Fibroblast of lung (primary cell): ENCODE data around the gene ZFP64. TPM values are rescaled to one million over a fixed set of nuclear protein-coding genes. Genes with fewer than 3 reads are reported as not detected.

Experiments
- DNase-seq, 2 donors: peaks; one replicate each; pipeline versions ENCODE4 v3.0.0 to v3.0.0-alpha.2; 2010; ENCODE audit warnings: low read depth in 2 of 2
- H2AFZ ChIP-seq: 2 replicates; pipeline ENCODE4 v1.5.1; 2012; ENCODE audit warnings: low read length, control low read depth, inconsistent platforms
- H3K27ac ChIP-seq: 2 replicates; pipeline ENCODE4 v1.5.1; 2011; ENCODE audit warnings: low read length, control low read depth; ENCODE audit not compliant: insufficient read depth
- H3K27me3 ChIP-seq: 2 replicates; pipeline ENCODE4 v1.5.1; 2011; ENCODE audit warnings: mild to moderate bottlenecking, low read length; ENCODE audit not compliant: control insufficient read depth, insufficient read depth
- H3K36me3 ChIP-seq: 2 replicates; pipeline ENCODE4 v1.5.1; 2011; ENCODE audit warnings: low read length; ENCODE audit not compliant: control insufficient read depth, insufficient read depth
- H3K4me1 ChIP-seq: 2 replicates; pipeline ENCODE4 v1.5.1; 2011; ENCODE audit warnings: low read length; ENCODE audit not compliant: control insufficient read depth, insufficient read depth; ENCODE audit errors: extremely low read depth
- H3K4me2 ChIP-seq: 2 replicates; pipeline ENCODE4 v1.5.1; 2011; ENCODE audit warnings: low read length, control low read depth; ENCODE audit not compliant: insufficient read depth; ENCODE audit errors: extremely low read depth
- H3K4me3 ChIP-seq, 4 experiments: fragments of 200-600 bp in 1 of 4; sonication (generic) in 1 of 4; replicated peaks in 1 of 4; 2 replicates each; pipeline ENCODE4 v1.5.1; 2011 to 2016; ENCODE audit warnings: low read length in 4 of 4, low read depth in 3 of 4, mild to moderate bottlenecking in 3 of 4, control low read depth in 2 of 4, inconsistent platforms in 1 of 4, mixed read lengths in 1 of 4; ENCODE audit not compliant: insufficient read depth in 1 of 4; ENCODE audit errors: control extremely low read depth in 1 of 4
- H3K79me2 ChIP-seq: 2 replicates; pipeline ENCODE4 v1.5.1; 2012; ENCODE audit warnings: mild to moderate bottlenecking, low read length, inconsistent platforms; ENCODE audit not compliant: control insufficient read depth, insufficient read depth
- H3K9ac ChIP-seq: 2 replicates; pipeline ENCODE4 v1.5.1; 2011; ENCODE audit warnings: mild to moderate bottlenecking, low read length, control low read depth; ENCODE audit not compliant: insufficient read depth
- H3K9me3 ChIP-seq: 2 replicates; pipeline ENCODE4 v1.5.1; 2012; ENCODE audit warnings: low read depth, low read length; ENCODE audit not compliant: control insufficient read depth, insufficient read depth
- H4K20me1 ChIP-seq: 2 replicates; pipeline ENCODE4 v1.5.1; 2011; ENCODE audit warnings: low read length; ENCODE audit not compliant: control insufficient read depth, insufficient read depth; ENCODE audit errors: extremely low read depth
- CTCF ChIP-seq, 2 donors: IDR thresholded peaks in 1 of 2; conservative IDR thresholded peaks in 1 of 2; 1 replicate in 1 of 2; 2 replicates in 1 of 2; pipeline ENCODE4 v1.5.1; 2011 to 2012; ENCODE audit warnings: low read length in 2 of 2, control low read depth in 1 of 2, inconsistent platforms in 1 of 2, low read depth in 1 of 2, mild to moderate bottlenecking in 1 of 2
- EZH2 ChIP-seq: IDR thresholded peaks from 2 replicates; pipeline ENCODE4 v1.5.1; 2012; ENCODE audit warnings: low read length, control low read depth, mild to moderate bottlenecking; ENCODE audit errors: missing control alignments
- polyA plus RNA-seq, 2 donors: library from polyadenylated mRNA; depleted of rRNA in 1 of 2; stranded (reverse) in 1 of 2; unstranded in 1 of 2; fragments of >200 nt; gene quantifications; 2 replicates each; pipeline ENCODE4 v1.2.1, GENCODE V29; 2011 to 2012; ENCODE audit warnings: missing spikeins in 1 of 2
- total RNA-seq: library from RNA; depleted of rRNA; stranded (reverse); fragments of >200 nt; gene quantifications from 2 replicates; pipeline ENCODE4 v1.2.1, GENCODE V29; 2014

ZFP64 gene
- total and polyA plus RNA-seq, 2 donors (not counting 1 experiment from before 2014, with no cell fraction given) = 14.7 to 15.0 TPM

- no peak for DNase-seq
- no peaks in the 10 kb centered on the region for H3K4me1 ChIP-seq
- no peaks in the 10 kb centered on the region for H4K20me1 ChIP-seq
- H3K36me3 ChIP-seq = no peaks in the 10 kb centered on the region
- H3K4me3 ChIP-seq = no peak overlapping the region
- H2AFZ ChIP-seq = no peak overlapping the region
- no peak overlapping the region for H3K4me2 ChIP-seq
- H3K27me3 ChIP-seq = no peaks in the 10 kb centered on the region
- TF ChIP-seq EZH2 = no peak
- TF ChIP-seq CTCF (conservative IDR thresholded peaks at IDR 0.05 in 1 of 2, IDR thresholded peaks at IDR 0.05 in 1 of 2; ENCODE audit: low read depth in 1 of 2, low read length in 2 of 2) = no peak
- no peaks in the 10 kb centered on the region for H3K79me2 ChIP-seq
- no peaks in the 10 kb centered on the region for H3K9me3 ChIP-seq
- no peak overlapping the region for H3K9ac ChIP-seq
- H3K27ac ChIP-seq = no peak overlapping the region
These were observed 26.3 kb upstream of the ZFP64 start for GRCh38 chr20:52217689-52218395.

GRCh38 chr20:52213995-52214394, 22.4 kb upstream of the ZFP64 start:
- Histone ChIP-seq H3K4me3 (no peak overlapping the region), H3K9me3 (no peaks in the 10 kb centered on the region), H3K27ac (no peak overlapping the region), H3K36me3 (no peaks in the 10 kb centered on the region), H3K79me2 (no peaks in the 10 kb centered on the region), H4K20me1 (no peaks in the 10 kb centered on the region), H3K4me1 (no peaks in the 10 kb centered on the region), H3K9ac (no peak overlapping the region), H3K4me2 (no peak overlapping the region), H2AFZ (no peak overlapping the region), H3K27me3 (no peaks in the 10 kb centered on the region)
- DNase-seq = no peak
- TF ChIP-seq EZH2 (no peak), CTCF (conservative IDR thresholded peaks at IDR 0.05 in 1 of 2, IDR thresholded peaks at IDR 0.05 in 1 of 2; ENCODE audit: low read depth in 1 of 2, low read length in 2 of 2) (no peak)

GRCh38 chr20:52212943-52213342, 21.4 kb upstream of the ZFP64 start:
- DNase-seq = no peak
- no peak overlapping the region for H3K4me2 ChIP-seq
- H3K9ac ChIP-seq = no peak overlapping the region
- no peaks in the 10 kb centered on the region for H3K79me2 ChIP-seq
- H3K4me1 ChIP-seq = no peaks in the 10 kb centered on the region
- TF ChIP-seq CTCF (conservative IDR thresholded peaks at IDR 0.05 in 1 of 2, IDR thresholded peaks at IDR 0.05 in 1 of 2; ENCODE audit: low read depth in 1 of 2, low read length in 2 of 2) = no peak
- no peak for TF ChIP-seq EZH2
- no peak overlapping the region for H3K27ac ChIP-seq
- H3K4me3 ChIP-seq = no peak overlapping the region
- H3K9me3 ChIP-seq = no peaks in the 10 kb centered on the region
- no peak overlapping the region for H2AFZ ChIP-seq
- no peaks in the 10 kb centered on the region for H3K36me3 ChIP-seq
- no peaks in the 10 kb centered on the region for H4K20me1 ChIP-seq
- no peaks in the 10 kb centered on the region for H3K27me3 ChIP-seq
